ENCODE measurements around the gene BGN.

DNA sequence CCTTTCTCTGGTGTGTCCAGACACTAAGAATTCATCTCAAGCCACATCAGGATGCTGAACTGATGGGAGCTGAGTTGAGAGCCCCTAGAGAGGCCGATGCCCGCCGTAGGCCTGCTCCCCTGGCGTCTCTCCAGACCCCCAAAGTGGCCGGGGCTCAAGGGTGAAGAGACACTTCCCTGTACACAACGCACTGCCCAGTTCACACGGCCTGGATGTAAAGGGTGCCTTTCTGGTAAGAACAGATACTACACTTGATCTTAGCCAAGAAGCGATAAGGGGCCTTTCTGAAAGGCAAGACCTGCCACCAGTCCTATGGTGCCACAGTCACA is 43.9 kb upstream of the BGN start:
- no peak for TF ChIP-seq POLR2A (IDR thresholded peaks at IDR 0.05)
- TF ChIP-seq, protein P1, sequence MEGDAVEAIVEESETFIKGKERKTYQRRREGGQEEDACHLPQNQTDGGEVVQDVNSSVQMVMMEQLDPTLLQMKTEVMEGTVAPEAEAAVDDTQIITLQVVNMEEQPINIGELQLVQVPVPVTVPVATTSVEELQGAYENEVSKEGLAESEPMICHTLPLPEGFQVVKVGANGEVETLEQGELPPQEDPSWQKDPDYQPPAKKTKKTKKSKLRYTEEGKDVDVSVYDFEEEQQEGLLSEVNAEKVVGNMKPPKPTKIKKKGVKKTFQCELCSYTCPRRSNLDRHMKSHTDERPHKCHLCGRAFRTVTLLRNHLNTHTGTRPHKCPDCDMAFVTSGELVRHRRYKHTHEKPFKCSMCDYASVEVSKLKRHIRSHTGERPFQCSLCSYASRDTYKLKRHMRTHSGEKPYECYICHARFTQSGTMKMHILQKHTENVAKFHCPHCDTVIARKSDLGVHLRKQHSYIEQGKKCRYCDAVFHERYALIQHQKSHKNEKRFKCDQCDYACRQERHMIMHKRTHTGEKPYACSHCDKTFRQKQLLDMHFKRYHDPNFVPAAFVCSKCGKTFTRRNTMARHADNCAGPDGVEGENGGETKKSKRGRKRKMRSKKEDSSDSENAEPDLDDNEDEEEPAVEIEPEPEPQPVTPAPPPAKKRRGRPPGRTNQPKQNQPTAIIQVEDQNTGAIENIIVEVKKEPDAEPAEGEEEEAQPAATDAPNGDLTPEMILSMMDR (IDR thresholded peaks at IDR 0.05): no peak
- TF ChIP-seq POLR2AphosphoS5 (IDR thresholded peaks at IDR 0.05): no peak

Measured in stomach (tissue), 4 donors.